ENCODE results near the gene ARSG.

Gene ARSG

GRCh38 chr17:68424861-68425260, 133.6 kb downstream of the ARSG start:
- FAIRE-seq = no peak
- DNase-seq (ENCODE audit: low spot score) = no peak

DNA sequence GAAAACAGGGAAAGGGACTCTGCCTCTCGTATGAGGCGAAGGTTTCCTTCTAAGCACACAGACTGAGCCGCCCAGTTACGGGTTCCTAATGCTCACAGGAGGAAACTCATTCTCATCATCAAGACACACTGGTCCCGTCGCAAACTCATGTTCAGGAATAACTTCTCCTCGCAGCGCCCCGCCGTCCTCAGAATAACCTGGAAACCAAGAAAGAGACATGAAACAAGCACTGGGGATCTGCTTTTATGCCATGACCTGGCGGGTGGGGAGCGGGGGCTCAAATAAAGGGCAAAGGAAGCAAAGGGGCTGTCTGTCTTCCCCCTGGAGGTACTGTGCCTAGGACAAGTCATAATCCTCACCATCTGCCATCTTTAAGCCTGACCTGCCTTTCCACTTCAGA, 134.7 kb downstream of the ARSG start:
- no peak for FAIRE-seq
- no peak for DNase-seq (ENCODE audit: low spot score)

DNA sequence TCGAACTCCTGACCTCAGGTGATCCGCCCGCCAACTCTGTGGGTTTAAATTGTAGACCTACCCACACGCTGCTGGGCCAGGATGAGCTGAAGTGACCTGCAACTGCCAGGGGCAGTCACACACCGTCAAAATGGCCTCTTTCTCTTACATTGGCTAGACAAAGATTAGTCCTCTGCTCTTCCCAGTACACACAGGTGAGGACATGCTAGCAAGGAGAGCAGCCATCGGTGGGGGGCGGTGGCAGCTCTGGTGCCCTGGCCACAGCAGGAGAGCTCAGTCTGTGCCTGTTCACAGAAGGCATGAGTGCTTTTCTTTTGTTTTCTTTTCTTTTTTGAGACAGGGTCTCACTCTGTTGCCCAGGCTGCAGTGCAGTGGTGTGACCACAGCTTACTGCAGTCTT, 136.3 kb downstream of the ARSG start:
- DNase-seq (ENCODE audit: low spot score) (no peak), FAIRE-seq (no peak)

DNA sequence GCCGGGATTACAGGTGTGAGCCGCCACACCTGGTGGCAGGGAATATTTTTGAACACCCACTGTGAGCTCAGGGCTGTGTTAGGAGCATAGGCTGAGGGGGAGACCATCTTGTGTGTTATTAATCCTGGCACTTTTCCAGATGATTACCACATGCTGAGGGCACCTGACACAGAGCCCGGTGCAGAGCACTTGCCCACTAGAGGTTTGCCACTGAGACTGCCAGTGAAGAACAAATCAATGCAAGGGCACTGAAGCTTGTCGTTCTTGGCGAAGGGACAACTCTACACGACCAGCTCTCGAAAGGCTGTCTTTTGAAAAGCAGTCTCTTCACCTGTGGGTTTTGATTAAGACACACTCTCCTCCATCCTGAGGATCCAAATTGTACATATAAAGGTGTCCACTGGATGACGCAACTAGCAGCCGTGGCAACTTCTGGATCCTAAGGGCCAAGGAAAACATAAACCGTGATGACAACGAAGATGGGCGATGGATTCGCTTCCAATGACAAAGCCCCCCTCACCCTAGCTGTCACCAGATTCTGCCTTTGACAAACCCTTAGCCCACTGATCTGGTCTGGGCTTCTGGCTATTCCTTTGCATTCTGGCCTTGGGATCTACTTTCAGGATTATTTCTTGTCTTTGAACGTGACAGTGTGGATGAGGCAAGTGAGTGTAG, 137.3 kb downstream of the ARSG start:
- DNase-seq (ENCODE audit: low spot score) = no peak

GRCh38 chr17:68429881-68430280, 138.6 kb downstream of the ARSG start:
- DNase-seq (ENCODE audit: low spot score) (no peak), FAIRE-seq (no peak)

More for the DNA sequence above, 137.3 kb downstream of the ARSG start:
- FAIRE-seq = no peak

GRCh38 chr17:68431045-68431608, 139.8 kb downstream of the ARSG start:
- FAIRE-seq = no peak

GRCh38 chr17:68431661-68432071, 140.4 kb downstream of the ARSG start:
- no peak for FAIRE-seq
- DNase-seq (ENCODE audit: low spot score) = no peak

More at GRCh38 chr17:68431045-68431608, 139.8 kb downstream of the ARSG start:
- DNase-seq (ENCODE audit: low spot score) = no peak

- FAIRE-seq (no peak), DNase-seq (ENCODE audit: low spot score) (no peak)
These were observed 141.0 kb downstream of the ARSG start for GRCh38 chr17:68432086-68432864.

DNA sequence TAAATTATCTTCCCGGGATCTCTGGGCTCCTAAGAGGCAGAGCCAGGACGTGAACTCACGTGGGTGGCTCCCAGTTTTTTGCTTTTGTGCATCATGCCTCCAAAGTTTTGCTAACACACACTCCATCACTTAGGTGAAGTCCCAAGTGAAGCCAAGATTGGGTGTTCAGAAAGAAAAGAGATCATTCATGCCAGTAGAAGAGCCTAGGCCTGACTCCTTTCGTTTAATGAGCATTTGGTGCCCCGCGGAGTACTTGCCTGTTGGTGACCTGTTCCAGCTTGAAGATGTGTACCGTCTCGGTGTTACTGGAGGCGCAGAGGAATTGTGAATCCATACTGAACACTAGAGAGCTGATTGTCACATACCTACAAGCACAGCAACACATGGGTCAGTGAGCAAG, 141.9 kb downstream of the ARSG start:
- FAIRE-seq (no peak), DNase-seq (ENCODE audit: low spot score) (no peak)

DNA sequence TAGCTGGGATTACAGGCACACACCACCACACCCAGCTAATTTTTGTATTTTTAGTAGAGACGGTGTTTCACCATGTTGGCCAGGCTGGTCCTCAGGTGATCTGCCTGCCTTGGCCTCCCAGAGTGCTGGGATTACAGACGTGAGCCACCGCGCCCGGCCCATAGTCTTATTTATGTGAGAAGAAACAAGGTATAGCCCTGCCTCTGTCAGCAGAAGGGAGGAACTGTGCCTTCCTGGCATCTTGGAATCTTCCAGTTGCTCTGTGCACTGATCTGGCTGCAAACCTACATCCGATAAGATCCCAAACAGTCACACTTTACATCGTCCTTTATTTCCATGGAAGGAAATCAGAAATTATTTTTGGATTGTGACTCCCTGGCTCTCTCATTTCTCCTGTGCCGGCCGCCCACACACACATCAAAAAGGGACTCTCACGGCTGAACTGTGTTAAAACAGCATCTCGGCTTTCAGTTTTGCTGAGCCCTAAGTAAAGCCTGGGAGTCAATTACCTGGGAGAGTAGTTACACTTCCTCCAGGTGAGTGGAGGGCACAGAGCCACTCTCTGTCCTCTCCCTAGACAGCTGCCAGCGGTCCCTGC, 142.7 kb downstream of the ARSG start:
- DNase-seq (ENCODE audit: low spot score) = no peak
- no peak for FAIRE-seq

DNA sequence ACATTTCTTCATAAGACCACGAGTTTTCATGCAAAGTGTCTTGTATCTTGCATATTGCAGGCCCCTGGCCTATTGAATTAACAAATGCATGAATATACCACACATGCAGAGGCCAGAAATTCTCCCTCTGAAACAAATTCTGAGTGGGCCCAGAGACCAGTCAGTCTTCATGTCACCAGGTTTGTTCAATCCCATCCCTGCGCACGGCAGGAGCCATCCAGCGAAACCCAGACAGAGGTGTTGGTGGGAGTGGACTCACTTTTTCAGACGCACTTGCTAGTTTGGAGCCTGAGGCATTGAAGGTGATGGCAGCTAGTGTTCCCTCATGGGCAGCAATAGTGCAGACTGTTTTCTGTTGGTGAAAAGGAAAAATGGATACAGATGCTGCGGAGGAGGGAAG, 144.1 kb downstream of the ARSG start:
- no peak for FAIRE-seq
- DNase-seq (ENCODE audit: low spot score) = no peak

GRCh38 chr17:68435876-68436842, 144.9 kb downstream of the ARSG start:
- FAIRE-seq = no peak
- peak; percentile 49 for DNase-seq (ENCODE audit: low spot score)

- DNase-seq (ENCODE audit: low spot score) (no peak), FAIRE-seq (no peak)
These were observed 146.9 kb downstream of the ARSG start for GRCh38 chr17:68437979-68438822.

DNA sequence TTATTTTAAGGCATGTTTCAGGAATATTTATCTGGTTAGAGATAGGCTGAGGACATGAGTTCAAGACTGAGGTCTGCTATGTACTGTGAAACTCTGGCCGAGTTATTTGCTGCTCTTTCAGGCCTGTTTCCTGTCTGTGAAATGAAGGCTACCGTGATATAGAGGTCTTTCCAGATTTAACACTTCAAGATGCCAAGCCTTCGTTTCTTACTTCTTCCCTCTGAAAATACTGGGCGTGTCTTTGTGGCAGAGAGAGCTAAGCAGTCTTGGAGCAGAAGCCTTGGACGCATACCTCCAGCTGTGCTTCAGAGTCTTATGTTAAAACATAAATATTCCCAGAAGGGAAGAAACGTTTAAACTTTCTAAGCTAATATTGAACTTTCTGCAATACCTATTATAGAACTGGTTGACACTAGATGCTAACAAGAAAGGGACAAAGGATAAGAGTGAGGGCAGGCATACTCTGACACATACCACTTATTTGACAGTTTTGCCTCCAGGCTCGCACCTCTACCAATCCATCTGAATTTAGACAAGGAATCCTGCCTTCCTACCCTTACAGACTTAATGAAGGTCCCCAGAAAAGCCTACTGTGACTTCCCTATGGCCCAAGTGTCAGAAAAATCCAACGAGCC, 148.5 kb downstream of the ARSG start:
- DNase-seq (ENCODE audit: low spot score) (no peak), FAIRE-seq (no peak)

GRCh38 chr17:68440526-68440925, 149.2 kb downstream of the ARSG start:
- FAIRE-seq (no peak), DNase-seq (ENCODE audit: low spot score) (no peak)

DNA sequence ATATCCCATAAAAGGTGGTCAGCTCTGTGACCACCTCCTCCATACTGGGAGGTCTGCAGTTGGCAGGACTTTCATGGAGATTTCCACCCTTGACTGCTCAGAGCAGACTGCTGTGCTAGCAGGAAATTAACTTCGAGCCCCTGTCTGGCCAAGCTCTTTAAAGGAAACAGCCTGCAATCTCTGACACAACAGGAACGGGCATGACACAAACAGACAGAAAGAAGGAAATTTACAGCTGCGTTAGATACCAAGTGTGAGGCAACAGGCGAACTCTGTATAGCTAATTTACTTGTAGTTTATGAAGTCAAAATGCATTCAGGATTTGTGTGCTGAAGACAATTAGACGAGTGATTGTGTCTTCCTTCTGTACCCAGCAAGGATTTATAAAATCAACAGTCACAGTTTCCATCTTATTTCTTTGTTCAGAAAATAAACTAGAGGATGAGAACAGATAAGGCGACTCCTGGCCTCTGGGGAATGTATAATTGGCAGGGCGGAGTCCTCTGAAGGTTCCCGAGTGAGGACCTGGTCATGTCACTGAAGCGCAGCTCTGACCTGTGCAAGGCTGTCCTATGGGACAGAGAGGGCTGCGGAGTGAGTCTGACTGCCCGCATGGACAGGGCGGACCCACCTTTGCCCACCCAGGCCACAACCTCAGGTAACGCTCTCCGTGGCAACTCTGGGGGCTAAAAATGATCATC, 149.9 kb downstream of the ARSG start:
- DNase-seq (ENCODE audit: low spot score) = no peak
- no peak for FAIRE-seq

- FAIRE-seq (no peak), DNase-seq (ENCODE audit: low spot score) (no peak)
These were observed 152.7 kb downstream of the ARSG start for GRCh38 chr17:68443972-68444464.

DNA sequence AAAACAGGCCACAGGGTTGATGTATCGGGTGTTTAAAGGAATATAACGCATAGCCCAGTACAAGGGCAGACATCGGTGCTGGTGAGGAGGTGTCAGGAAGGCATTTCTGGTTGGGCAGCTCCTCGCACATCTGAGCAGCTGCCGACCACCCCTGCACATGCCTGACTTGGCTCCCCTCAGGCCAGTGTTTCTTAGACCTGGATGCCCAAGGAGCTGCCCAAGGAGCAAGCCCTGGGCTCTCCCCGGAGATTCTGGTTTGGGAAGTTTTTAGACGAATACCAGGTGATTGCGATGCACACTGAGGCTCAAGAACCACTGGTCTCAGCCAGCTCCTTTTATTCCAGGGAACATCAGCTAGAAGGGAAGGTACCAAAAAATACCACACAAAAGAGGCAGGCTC, 154.4 kb downstream of the ARSG start:
- DNase-seq (ENCODE audit: low spot score) = no peak
- FAIRE-seq = no peak

DNA sequence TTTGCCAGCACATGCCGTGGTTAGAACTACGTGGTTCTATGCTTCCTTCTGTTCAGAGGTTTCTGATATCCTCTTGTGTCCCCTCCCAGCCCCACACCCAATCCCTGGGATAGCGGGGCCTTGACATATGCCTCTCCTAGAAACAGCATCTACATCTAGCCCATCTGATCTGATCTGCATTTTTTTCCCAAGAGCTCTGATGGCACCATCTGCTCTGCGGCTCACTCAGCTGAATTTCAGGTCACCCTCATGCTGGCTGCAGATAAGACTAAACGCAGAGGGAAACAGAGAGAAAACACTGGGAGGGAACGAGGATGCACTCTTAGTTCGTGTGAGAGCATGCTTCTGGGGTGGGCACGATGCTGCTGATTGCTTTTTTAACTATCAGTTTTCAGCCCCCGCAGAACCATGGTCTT, 155.3 kb downstream of the ARSG start:
- FAIRE-seq (no peak), DNase-seq (ENCODE audit: low spot score) (no peak)

All from RCC 7860 (cell line).